ENCODE results near the gene CLIP2.
"Not testable (repeated sequence)": the region's sequence is repeated elsewhere in the genome, so short reads cannot be mapped to it uniquely, and the experiment has no call there.

CLIP2 gene

GRCh38 chr7:74289018-74289658, at the start of gene CLIP2:
CLIP2 (plus strand) TSS chr7:74289407; CDS start chr7:74317547, 28,140 bp downstream.
- H3K4me1 ChIP-seq (ENCODE audit: insufficient read depth, low read length), result peaks cover 24% of the 10 kb centered on the region
- no peaks in the 10 kb centered on the region for H3K27me3 ChIP-seq (ENCODE audit: control insufficient read depth in 1 of 2, insufficient read depth in 2 of 2, low read length in 2 of 2)
- peak within 1 kb of the TSS; percentile 74 to 93 for H3K4me3 ChIP-seq (ENCODE audit: low read depth in 1 of 2, low read length in 2 of 2)
- no peaks in the 10 kb centered on the region for H3K36me3 ChIP-seq (ENCODE audit: insufficient read depth, low read length)
- peak within 1 kb of the TSS; percentile 75 for H3K27ac ChIP-seq (ENCODE audit: low read depth, low read length)
- H3K9me3 ChIP-seq (ENCODE audit: low read length), result no peaks in the 10 kb centered on the region
- peak within 1 kb of the TSS; percentile 36 for H3K9ac ChIP-seq (ENCODE audit: low read length)

DNA sequence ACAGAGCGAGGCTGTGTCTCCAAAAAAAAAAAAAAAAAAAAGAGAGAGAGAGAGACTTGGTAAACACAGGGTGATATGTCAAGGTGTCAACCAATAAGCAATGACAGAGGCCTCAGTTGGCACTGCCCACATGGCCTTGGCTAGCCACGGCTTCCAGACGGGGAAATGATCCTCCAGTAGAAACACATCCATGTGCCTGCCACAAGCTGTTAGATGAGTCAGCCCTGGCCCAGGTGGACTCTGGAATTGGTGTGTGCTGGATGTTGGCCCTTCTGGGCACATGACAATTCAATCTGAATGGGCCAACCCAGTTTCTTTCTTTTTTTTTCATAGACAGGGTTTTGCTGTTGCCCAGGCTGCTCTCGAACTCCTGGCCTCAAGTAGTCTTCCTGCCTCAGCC, 48.7 kb upstream of the CLIP2 start:
- no peaks in the 10 kb centered on the region for H3K4me1 ChIP-seq (ENCODE audit: insufficient read depth, low read length)
- peaks cover 46% of the 10 kb centered on the region for H3K36me3 ChIP-seq (ENCODE audit: insufficient read depth, low read length)
- no peak overlapping the region for H3K27ac ChIP-seq (ENCODE audit: low read depth, low read length)
- no peaks in the 10 kb centered on the region for H3K27me3 ChIP-seq (ENCODE audit: control insufficient read depth in 1 of 2, insufficient read depth in 2 of 2, low read length in 2 of 2)
- no peak overlapping the region for H3K4me3 ChIP-seq (ENCODE audit: low read depth in 1 of 2, low read length in 2 of 2)
- H3K9me3 ChIP-seq (ENCODE audit: low read length), result no peaks in the 10 kb centered on the region
- H3K9ac ChIP-seq (ENCODE audit: low read length), result no peak overlapping the region

- no peaks in the 10 kb centered on the region for H3K9me3 ChIP-seq (ENCODE audit: low read length)
- H3K27ac ChIP-seq (ENCODE audit: low read depth, low read length), result no peak overlapping the region
- peaks cover 39% of the 10 kb centered on the region for H3K36me3 ChIP-seq (ENCODE audit: insufficient read depth, low read length)
- no peaks in the 10 kb centered on the region for H3K4me1 ChIP-seq (ENCODE audit: insufficient read depth, low read length)
- H3K4me3 ChIP-seq (ENCODE audit: low read depth in 1 of 2, low read length in 2 of 2), result no peak overlapping the region
- H3K9ac ChIP-seq (ENCODE audit: low read length), result no peak overlapping the region
- H3K27me3 ChIP-seq (ENCODE audit: control insufficient read depth in 1 of 2, insufficient read depth in 2 of 2, low read length in 2 of 2), result no peaks in the 10 kb centered on the region
Measured at GRCh38 chr7:74242122-74242443, 47.1 kb upstream of the CLIP2 start.

DNA sequence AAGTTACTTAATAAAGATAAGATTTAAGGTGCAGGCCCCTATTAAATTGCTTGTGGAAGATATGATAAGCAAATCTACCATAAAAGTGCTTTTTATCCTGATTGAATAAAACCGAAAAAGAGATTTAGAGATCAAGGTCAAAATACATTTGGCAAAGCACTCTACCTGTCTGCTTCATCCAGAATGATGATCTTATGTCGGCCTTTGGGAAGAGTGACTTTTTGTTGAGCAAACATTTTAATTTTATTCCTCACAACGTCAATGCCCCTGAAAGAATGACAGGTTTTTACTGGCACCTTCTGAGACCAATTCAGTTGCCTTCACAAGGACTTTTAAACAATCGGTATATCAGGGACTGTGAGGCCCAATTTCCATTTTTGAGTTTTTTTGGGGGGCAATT, 42.7 kb upstream of the CLIP2 start:
- Histone ChIP-seq H3K9ac (ENCODE audit: low read length) (no peak overlapping the region), H3K27me3 (ENCODE audit: control insufficient read depth in 1 of 2, insufficient read depth in 2 of 2, low read length in 2 of 2) (no peaks in the 10 kb centered on the region), H3K9me3 (ENCODE audit: low read length) (no peaks in the 10 kb centered on the region), H3K4me3 (ENCODE audit: low read depth in 1 of 2, low read length in 2 of 2) (no peak overlapping the region), H3K27ac (ENCODE audit: low read depth, low read length) (no peak overlapping the region), H3K36me3 (ENCODE audit: insufficient read depth, low read length) (peaks cover 20% of the 10 kb centered on the region), H3K4me1 (ENCODE audit: insufficient read depth, low read length) (no peaks in the 10 kb centered on the region)

- no peak overlapping the region for H3K27ac ChIP-seq (ENCODE audit: low read depth, low read length)
- no peaks in the 10 kb centered on the region for H3K9me3 ChIP-seq (ENCODE audit: low read length)
- H3K36me3 ChIP-seq (ENCODE audit: insufficient read depth, low read length), result peaks cover 10% of the 10 kb centered on the region
- no peaks in the 10 kb centered on the region for H3K27me3 ChIP-seq (ENCODE audit: control insufficient read depth in 1 of 2, insufficient read depth in 2 of 2, low read length in 2 of 2)
- no peak overlapping the region for H3K9ac ChIP-seq (ENCODE audit: low read length)
- H3K4me1 ChIP-seq (ENCODE audit: insufficient read depth, low read length), result peaks cover under 1% of the 10 kb centered on the region
- H3K4me3 ChIP-seq (ENCODE audit: low read depth in 1 of 2, low read length in 2 of 2), result no peak overlapping the region
Measured at GRCh38 chr7:74248156-74248555, 41.1 kb upstream of the CLIP2 start.

GRCh38 chr7:74249058-74249457, 40.1 kb upstream of the CLIP2 start:
- H3K4me1 ChIP-seq (ENCODE audit: insufficient read depth, low read length); H3K27ac ChIP-seq (ENCODE audit: low read depth, low read length); H3K27me3 ChIP-seq (ENCODE audit: control insufficient read depth in 1 of 2, insufficient read depth in 2 of 2, low read length in 2 of 2); H3K36me3 ChIP-seq (ENCODE audit: insufficient read depth, low read length); H3K4me3 ChIP-seq (ENCODE audit: low read depth in 1 of 2, low read length in 2 of 2); H3K9ac ChIP-seq (ENCODE audit: low read length); H3K9me3 ChIP-seq (ENCODE audit: low read length): not testable (repeated sequence)

DNA sequence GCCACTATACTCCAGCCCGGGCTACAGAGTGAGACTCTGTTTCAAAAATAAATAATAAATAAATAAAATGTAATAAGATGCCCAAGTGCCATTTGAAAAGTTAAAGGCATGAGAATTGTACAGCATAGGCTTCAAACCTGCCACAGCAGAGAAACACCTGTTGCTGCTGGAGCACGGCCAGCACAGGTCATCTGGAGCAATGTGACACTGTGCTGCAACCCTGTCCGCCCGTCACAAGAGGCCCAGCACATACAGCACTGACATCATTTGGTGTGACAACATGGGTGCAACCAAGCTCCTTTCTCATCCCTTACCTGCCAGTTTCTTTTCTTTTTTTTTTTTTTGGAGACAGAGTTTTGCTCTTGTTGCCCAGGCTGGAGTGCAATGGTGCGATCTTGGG, 36.3 kb upstream of the CLIP2 start:
- no peak overlapping the region for H3K27ac ChIP-seq (ENCODE audit: low read depth, low read length)
- no peaks in the 10 kb centered on the region for H3K27me3 ChIP-seq (ENCODE audit: control insufficient read depth in 1 of 2, insufficient read depth in 2 of 2, low read length in 2 of 2)
- H3K4me1 ChIP-seq (ENCODE audit: insufficient read depth, low read length), result peaks cover 12% of the 10 kb centered on the region
- H3K9me3 ChIP-seq (ENCODE audit: low read length), result no peaks in the 10 kb centered on the region
- no peak overlapping the region for H3K9ac ChIP-seq (ENCODE audit: low read length)
- H3K4me3 ChIP-seq (ENCODE audit: low read depth in 1 of 2, low read length in 2 of 2), result peak overlapping the region in 1 of 2 donors; percentile 93
- peaks cover 6% of the 10 kb centered on the region for H3K36me3 ChIP-seq (ENCODE audit: insufficient read depth, low read length)

- no peaks in the 10 kb centered on the region for H3K9me3 ChIP-seq (ENCODE audit: low read length)
- no peak overlapping the region for H3K9ac ChIP-seq (ENCODE audit: low read length)
- no peak overlapping the region for H3K27ac ChIP-seq (ENCODE audit: low read depth, low read length)
Measured at GRCh38 chr7:74253331-74253730, 35.9 kb upstream of the CLIP2 start.

GRCh38 chr7:74253835-74254128, 35.4 kb upstream of the CLIP2 start:
- Histone ChIP-seq H3K9me3 (ENCODE audit: low read length) (no peaks in the 10 kb centered on the region), H3K9ac (ENCODE audit: low read length) (peak overlapping the region; percentile 66), H3K27ac (ENCODE audit: low read depth, low read length) (peak overlapping the region; percentile 79), H3K36me3 (ENCODE audit: insufficient read depth, low read length) (peaks cover 5% of the 10 kb centered on the region), H3K4me3 (ENCODE audit: low read depth in 1 of 2, low read length in 2 of 2) (peak overlapping the region; percentile 85 to 93), H3K27me3 (ENCODE audit: control insufficient read depth in 1 of 2, insufficient read depth in 2 of 2, low read length in 2 of 2) (no peaks in the 10 kb centered on the region), H3K4me1 (ENCODE audit: insufficient read depth, low read length) (peaks cover 12% of the 10 kb centered on the region)

More at GRCh38 chr7:74253331-74253730, 35.9 kb upstream of the CLIP2 start:
- Histone ChIP-seq H3K36me3 (ENCODE audit: insufficient read depth, low read length) (peaks cover 6% of the 10 kb centered on the region), H3K4me3 (ENCODE audit: low read depth in 1 of 2, low read length in 2 of 2) (peak overlapping the region; percentile 85 to 93), H3K27me3 (ENCODE audit: control insufficient read depth in 1 of 2, insufficient read depth in 2 of 2, low read length in 2 of 2) (no peaks in the 10 kb centered on the region), H3K4me1 (ENCODE audit: insufficient read depth, low read length) (peaks cover 12% of the 10 kb centered on the region)

DNA sequence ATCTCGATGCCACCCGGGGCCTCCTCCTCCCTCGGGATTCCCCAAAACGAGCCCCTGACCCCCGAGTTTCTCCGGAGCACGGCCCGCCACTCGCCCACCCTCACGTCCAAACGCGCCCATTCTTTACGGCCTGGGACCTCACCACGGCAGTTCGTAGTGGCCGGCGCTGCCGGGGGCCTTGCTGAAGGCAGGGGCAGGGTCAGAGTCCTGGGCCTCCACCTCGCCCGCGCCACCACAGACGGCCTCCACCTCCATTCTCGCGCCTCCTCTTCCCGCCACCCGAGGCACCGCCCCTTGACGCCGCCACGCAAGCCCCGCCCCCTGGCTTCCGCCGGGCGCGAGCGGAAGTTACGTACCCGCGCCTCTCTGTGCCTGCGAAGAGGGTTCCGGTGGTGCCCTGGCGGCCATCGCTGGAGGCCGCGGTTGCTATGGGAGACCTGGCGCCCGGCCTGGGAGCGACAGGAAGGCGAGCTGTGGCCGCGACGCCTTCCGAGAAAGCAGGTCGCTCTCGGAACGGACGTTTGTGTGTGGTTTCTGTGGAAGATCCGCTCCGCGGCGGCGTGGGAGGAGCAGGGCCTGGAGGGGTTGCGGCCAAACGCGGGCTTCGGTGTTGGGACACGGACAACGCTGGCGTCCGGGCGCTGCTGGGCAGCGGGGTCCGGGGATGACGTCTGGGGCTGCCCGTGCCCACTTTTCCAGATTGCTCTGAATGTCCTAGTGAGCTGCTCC, 34.9 kb upstream of the CLIP2 start, which contains the start of gene RFC2:
RFC2 (minus strand) TSS at position 271 of the 729 bp plus-strand sequence; CDS start at position 255, 16 bp downstream.
- H3K36me3 ChIP-seq (ENCODE audit: insufficient read depth, low read length), result no peaks in the 10 kb centered on the region
- H3K27me3 ChIP-seq (ENCODE audit: control insufficient read depth in 1 of 2, insufficient read depth in 2 of 2, low read length in 2 of 2), result no peaks in the 10 kb centered on the region
- peak within 1 kb of the TSS; percentile 66 for H3K9ac ChIP-seq (ENCODE audit: low read length)
- H3K4me1 ChIP-seq (ENCODE audit: insufficient read depth, low read length), result peaks cover 12% of the 10 kb centered on the region
- peak within 1 kb of the TSS; percentile 85 to 93 for H3K4me3 ChIP-seq (ENCODE audit: low read depth in 1 of 2, low read length in 2 of 2)
- H3K27ac ChIP-seq (ENCODE audit: low read depth, low read length), result peak within 1 kb of the TSS; percentile 79
- no peaks in the 10 kb centered on the region for H3K9me3 ChIP-seq (ENCODE audit: low read length)

- Histone ChIP-seq H3K9ac (ENCODE audit: low read length) (peak overlapping the region; percentile 45), H3K4me3 (ENCODE audit: low read depth in 1 of 2, low read length in 2 of 2) (peak overlapping the region; percentile 85 to 93), H3K4me1 (ENCODE audit: insufficient read depth, low read length) (peaks cover 12% of the 10 kb centered on the region), H3K27me3 (ENCODE audit: control insufficient read depth in 1 of 2, insufficient read depth in 2 of 2, low read length in 2 of 2) (no peaks in the 10 kb centered on the region), H3K36me3 (ENCODE audit: insufficient read depth, low read length) (no peaks in the 10 kb centered on the region), H3K9me3 (ENCODE audit: low read length) (no peaks in the 10 kb centered on the region), H3K27ac (ENCODE audit: low read depth, low read length) (peak overlapping the region; percentile 79)
Measured at GRCh38 chr7:74254858-74255379, 34.3 kb upstream of the CLIP2 start.
